HepG2 (cell line): ENCODE results near the gene MAP3K9. TPM values are rescaled to one million over a fixed set of nuclear protein-coding genes. Genes with fewer than 3 reads are reported as not detected.

ENCODE experiments used
- ATAC-seq: fragments of 200-7000 bp; cut with Tn5 transposase; 3 replicates; pipeline ENCODE4 v1.9.1; 2020; ENCODE audit warnings: mild to moderate bottlenecking, moderate library complexity
- BruUV-seq: library from RNA; stranded (reverse); fragments of 400-500 nt; replicated peaks from 2 replicates; lab custom pipeline; 2021; lab: Mats Ljungman, UMichigan
- CTCF ChIA-PET: fragments of 300-600 bp; formaldehyde crosslinking; extraction: SDS; loops from one replicate; lab custom pipeline; 2021; ENCODE audit warnings: low total read pairs, inconsistent platforms, low intra/inter-chr PET ratio; lab: Yijun Ruan, JAX
- POLR2A ChIA-PET: fragments of 350-600 bp; sonication (Branson Sonifier 250); formaldehyde crosslinking; loops from one replicate; lab custom pipeline; 2020; ENCODE audit warnings: antibody characterized with exemption, inconsistent platforms; lab: Yijun Ruan, JAX
- DNase-seq: peaks from one replicate; pipeline ENCODE4 v3.0.0-alpha.2; 2015; ENCODE audit warnings: low spot score
- FAIRE-seq: peaks from 3 replicates; lab custom pipeline; 2011; peaks lifted over from hg19 to GRCh38; lab: Jason Lieb, UNC
- H2AFZ ChIP-seq: one replicate; pipeline ENCODE4 v1.6.1; 2011; ENCODE audit warnings: low read length, inconsistent platforms
- H3K27ac ChIP-seq: fragments of 300-600 bp; 3 replicates; pipeline ENCODE4 v1.8.0; 2011; ENCODE audit warnings: mixed run types, mild to moderate bottlenecking, mixed read lengths, low read length, inconsistent platforms; ENCODE audit not compliant: insufficient read depth; ENCODE audit errors: extremely low read length
- H3K27me3 ChIP-seq, 2 experiments: fragments of 200-600 bp in 1 of 2; 2 replicates in 1 of 2; 3 replicates in 1 of 2; pipeline versions ENCODE4 v1.6.0 to v1.8.0; 2011; ENCODE audit warnings: low read length in 2 of 2, mild to moderate bottlenecking in 2 of 2, moderate library complexity in 2 of 2, inconsistent platforms in 1 of 2; ENCODE audit not compliant: insufficient read depth in 2 of 2, control insufficient read depth in 1 of 2
- H3K36me3 ChIP-seq, 2 experiments: fragments of 200-600 bp in 1 of 2; replicated peaks in 1 of 2; 2 replicates in 1 of 2; 3 replicates in 1 of 2; pipeline versions ENCODE4 v1.5.1 to v1.8.0; 2011; ENCODE audit warnings: low read length in 2 of 2, inconsistent platforms in 1 of 2; ENCODE audit not compliant: insufficient read depth in 2 of 2, control insufficient read depth in 1 of 2
- H3K4me1 ChIP-seq: 2 replicates; pipeline ENCODE4 v1.5.1; 2012; ENCODE audit warnings: low read length, inconsistent platforms; ENCODE audit not compliant: insufficient read depth
- H3K4me2 ChIP-seq: 2 replicates; pipeline ENCODE4 v1.6.0; 2011; ENCODE audit warnings: low read depth, low read length, inconsistent platforms
- H3K4me3 ChIP-seq, 3 experiments: fragments of 200-600 bp in 1 of 3; sonication (generic), shearing (Covaris generic) in 1 of 3; replicated peaks in 1 of 3; 2 replicates each; pipeline ENCODE4 v1.5.1; 2011 to 2016; ENCODE audit warnings: low read length in 3 of 3, inconsistent platforms in 2 of 3, low read depth in 2 of 3, mild to moderate bottlenecking in 2 of 3, control low read depth in 1 of 3, mixed read lengths in 1 of 3; ENCODE audit not compliant: insufficient read depth in 1 of 3
- H3K79me2 ChIP-seq: one replicate; pipeline ENCODE4 v1.6.1; 2011; ENCODE audit warnings: low read length, inconsistent platforms; ENCODE audit not compliant: insufficient read depth
- H3K9ac ChIP-seq: 2 replicates; pipeline ENCODE4 v1.6.0; 2011; ENCODE audit warnings: mild to moderate bottlenecking, low read depth, low read length, inconsistent platforms; ENCODE audit not compliant: insufficient read depth
- H3K9me3 ChIP-seq: 2 replicates; pipeline ENCODE4 v1.5.1; 2012; ENCODE audit warnings: mild to moderate bottlenecking, low read length
- H4K20me1 ChIP-seq: 2 replicates; pipeline ENCODE4 v1.6.0; 2011; ENCODE audit warnings: inconsistent platforms, mild to moderate bottlenecking, low read length, moderate library complexity; ENCODE audit not compliant: insufficient read depth
- ATM ChIP-seq: fragments of 450-650 bp; IDR thresholded peaks from 2 replicates; pipeline ENCODE4 v1.7.1; 2017; ENCODE audit warnings: mild to moderate bottlenecking, borderline replicate concordance
- CBX5 ChIP-seq: sonication (generic); formaldehyde crosslinking; IDR thresholded peaks from 2 replicates; pipeline ENCODE4 v1.4.0; 2020; ENCODE audit warnings: missing genetic modification reagents, borderline replicate concordance
- ELK4 ChIP-seq: sonication (generic); formaldehyde crosslinking; IDR thresholded peaks from 2 replicates; pipeline ENCODE4 v1.9.0; 2021; ENCODE audit warnings: missing genetic modification reagents, borderline replicate concordance
- ESRRA ChIP-seq: sonication (generic); formaldehyde crosslinking; IDR thresholded peaks from 2 replicates; pipeline ENCODE4 v1.5.1; 2020; ENCODE audit warnings: mild to moderate bottlenecking, low read depth, missing genetic modification reagents
- HCFC1 ChIP-seq: fragments of 150-350 bp; IDR thresholded peaks from 2 replicates; pipeline ENCODE4 v1.6.1; 2014; ENCODE audit warnings: low read depth, low read length
- ISX ChIP-seq: sonication (generic); formaldehyde crosslinking; conservative IDR thresholded peaks from 2 replicates; pipeline ENCODE4 v1.5.0; 2020; ENCODE audit warnings: missing genetic modification reagents
- PHF8 ChIP-seq: sonication (generic); formaldehyde crosslinking; IDR thresholded peaks from 2 replicates; pipeline ENCODE4 v1.5.0; 2020; ENCODE audit warnings: missing genetic modification reagents
- PITX1 ChIP-seq: sonication (generic); formaldehyde crosslinking; IDR thresholded peaks from 2 replicates; pipeline ENCODE4 v1.5.1; 2020; ENCODE audit warnings: mild to moderate bottlenecking, missing genetic modification reagents
- RORA ChIP-seq: sonication (generic); formaldehyde crosslinking; IDR thresholded peaks from 2 replicates; pipeline ENCODE4 v1.5.0; 2020; ENCODE audit warnings: mild to moderate bottlenecking, missing genetic modification reagents, moderate library complexity
- SNRNP70 ChIP-seq: fragments of 200-400 bp; formaldehyde crosslinking; IDR thresholded peaks from 2 replicates; pipeline ENCODE4 v1.6.1; 2017; ENCODE audit warnings: mild to moderate bottlenecking, low read depth, low read length, moderate library complexity
- THAP11 ChIP-seq: IDR thresholded peaks from 2 replicates; pipeline ENCODE4 v1.6.1; 2016; ENCODE audit warnings: missing biosample characterization, missing genetic modification reagents
- ZFP37 ChIP-seq: sonication (generic); formaldehyde crosslinking; IDR thresholded peaks from 2 replicates; pipeline ENCODE4 v1.4.0; 2020; ENCODE audit warnings: missing genetic modification reagents, borderline replicate concordance
- ZMYM4 ChIP-seq: sonication (generic); formaldehyde crosslinking; IDR thresholded peaks from 2 replicates; pipeline ENCODE4 v1.8.1; 2023; ENCODE audit warnings: mild to moderate bottlenecking, missing genetic modification reagents
- ZNF224 ChIP-seq: sonication (generic); formaldehyde crosslinking; IDR thresholded peaks from 2 replicates; pipeline ENCODE4 v1.5.0; 2020; ENCODE audit warnings: mild to moderate bottlenecking, missing genetic modification reagents
- ZNF547 ChIP-seq: sonication (generic); formaldehyde crosslinking; IDR thresholded peaks from 2 replicates; pipeline ENCODE4 v1.5.1; 2020; ENCODE audit warnings: mild to moderate bottlenecking, missing genetic modification reagents
- WGBS: methylation state at CpG from one replicate; pipeline ENCODE4 v1.1.6; 2017; ENCODE audit warnings: low lambda C conversion rate; 5-methylcytosine and 5-hydroxymethylcytosine counted together
- in situ Hi-C: cut with HindIII; loops from 2 replicates; pipeline ENCODE4 v1.10.0; 2017; ENCODE audit warnings: low pct_unique_long_range_greater_than_20kb; ENCODE audit not compliant: extremely low pct_ligation_motif_present
- intact Hi-C: fragments of 100-400 bp; cut with micrococcal nuclease; formaldehyde crosslinking; loops from one replicate; pipeline ENCODE4 v1.10.0; 2022; ENCODE audit not compliant: unreplicated experiment
- polyA plus RNA-seq, 8 experiments: library from polyadenylated mRNA; depleted of rRNA in 3 of 8; stranded (reverse) in 7 of 8; unstranded in 1 of 8; fragments of >200 nt; fragmentation: Illumina TruSeq in 4 of 8; extraction: Trizol in 4 of 8; gene quantifications; 2 replicates each; pipeline versions ENCODE4 v1.2.1 to v1.2.3, GENCODE V29; 2011 to 2016; ENCODE audit warnings: low read depth in 4 of 8, missing spikeins in 1 of 8, mixed read lengths in 1 of 8; ENCODE audit not compliant: insufficient read depth in 1 of 8
- total RNA-seq, 5 experiments: library from RNA; depleted of rRNA; stranded (reverse); fragments of >200 nt; fragmentation: Illumina TruSeq; extraction: Trizol; gene quantifications; 2 replicates each; pipeline ENCODE4 v1.2.3, GENCODE V29; 2016; ENCODE audit warnings: low read depth in 1 of 5
- TF ChIP-seq, protein P1 (sequence below): sonication (generic); formaldehyde crosslinking; IDR thresholded peaks from 2 replicates; pipeline ENCODE4 v1.4.0; 2020; ENCODE audit warnings: mild to moderate bottlenecking, missing genetic modification reagents
- TF ChIP-seq, protein P2 (sequence below): sonication (generic); formaldehyde crosslinking; IDR thresholded peaks from 2 replicates; pipeline ENCODE4 v1.5.1; 2020; ENCODE audit warnings: mild to moderate bottlenecking, missing genetic modification reagents, borderline replicate concordance
- TF ChIP-seq, protein P3 (sequence below): sonication (generic); formaldehyde crosslinking; IDR thresholded peaks from 2 replicates; pipeline ENCODE4 v1.8.0; 2022; ENCODE audit warnings: mild to moderate bottlenecking, missing genetic modification reagents, moderate library complexity

MAP3K9 gene
- total and polyA plus RNA-seq, 2 of the 13 experiments (the other 11 are each of a cell fraction or from before 2014, with no cell fraction given) = 4.3 to 4.5 TPM

DNA sequence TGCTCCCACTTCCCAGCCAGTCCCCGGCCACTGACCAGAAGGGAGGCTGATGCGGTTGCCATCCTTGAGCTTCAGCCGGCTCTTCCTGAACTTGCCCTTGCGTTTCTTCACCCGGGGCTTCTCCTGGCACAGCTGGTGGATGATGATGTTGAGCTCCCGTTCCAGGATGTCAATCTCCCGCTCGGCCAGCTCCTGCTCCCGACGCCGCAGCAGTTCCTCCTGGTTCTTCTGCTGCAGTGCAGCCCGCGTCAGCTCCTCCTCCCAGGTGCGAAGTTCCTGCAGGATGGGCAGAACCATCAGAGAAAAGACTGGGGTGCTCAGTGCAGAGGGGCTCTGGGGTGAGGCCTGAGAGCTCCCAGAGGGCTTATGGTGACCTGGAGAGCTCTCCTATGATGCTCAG is 67.0 kb downstream of the MAP3K9 start:
- intact Hi-C loops = no loop called here
- Histone ChIP-seq H3K27me3 (no peaks in the 10 kb centered on the region), H3K9ac (no peak overlapping the region), H4K20me1 (no peaks in the 10 kb centered on the region), H3K27ac (no peak overlapping the region), H3K79me2 (no peaks in the 10 kb centered on the region), H3K36me3 (peaks cover 10 to 29% of the 10 kb centered on the region in 2 experiments; a peak in 4 of 5 replicates), H2AFZ (no peak overlapping the region), H3K4me3 (no peak overlapping the region), H3K9me3 (no peaks in the 10 kb centered on the region)
- ChIA-PET CTCF (no interaction called here), POLR2A (no interaction called here)
- no peak for ATAC-seq
- DNase-seq = no peak
- in situ Hi-C loops = no loop called here
- FAIRE-seq = no peak
- 95% methylated on average over 14 of the region's 14 CpGs for WGBS
- no peak for TF ChIP-seq ELK4 (CRISPR knock-in tag)
- no peak for TF ChIP-seq ATM
- TF ChIP-seq CBX5 (CRISPR knock-in tag) = no peak
- no peak for TF ChIP-seq ZNF224
- TF ChIP-seq SNRNP70 = no peak
- no peak for TF ChIP-seq ISX (CRISPR knock-in tag)
- TF ChIP-seq HCFC1 = no peak
- TF ChIP-seq, all 625 proteins: peak for 0
- Histone ChIP-seq H3K4me2 (no peak overlapping the region), H3K4me1 (no peaks in the 10 kb centered on the region)
- no TSS peak for BruUV-seq

- 92% methylated on average over 6 of the region's 6 CpGs for WGBS
- no TSS peak for BruUV-seq
- no peak overlapping the region for H3K27ac ChIP-seq
- no peak for ATAC-seq
- CTCF ChIA-PET = no interaction called here
- POLR2A ChIA-PET = no interaction called here
- no peaks in the 10 kb centered on the region for H3K79me2 ChIP-seq
- H3K36me3 ChIP-seq = peaks cover 10 to 30% of the 10 kb centered on the region in 2 experiments; a peak in 4 of 5 replicates
- H3K9me3 ChIP-seq = no peaks in the 10 kb centered on the region
- no peaks in the 10 kb centered on the region for H4K20me1 ChIP-seq
- FAIRE-seq = no peak
- intact Hi-C loops = no loop called here
- H3K27me3 ChIP-seq = no peaks in the 10 kb centered on the region
- H3K4me2 ChIP-seq = no peak overlapping the region
- no peak overlapping the region for H2AFZ ChIP-seq
- DNase-seq = no peak
- no peak overlapping the region for H3K9ac ChIP-seq
- in situ Hi-C loops = no loop called here
- no peaks in the 10 kb centered on the region for H3K4me1 ChIP-seq
- no peak overlapping the region for H3K4me3 ChIP-seq
- TF ChIP-seq PITX1 = no peak
- TF ChIP-seq ZMYM4 (CRISPR knock-in tag) = no peak
- TF ChIP-seq, protein P1, sequence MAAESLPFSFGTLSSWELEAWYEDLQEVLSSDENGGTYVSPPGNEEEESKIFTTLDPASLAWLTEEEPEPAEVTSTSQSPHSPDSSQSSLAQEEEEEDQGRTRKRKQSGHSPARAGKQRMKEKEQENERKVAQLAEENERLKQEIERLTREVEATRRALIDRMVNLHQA (CRISPR knock-in tag) = no peak
- TF ChIP-seq RORA (CRISPR knock-in tag) = no peak
- no peak for TF ChIP-seq ZNF547 (CRISPR knock-in tag)
- TF ChIP-seq ZFP37 (CRISPR knock-in tag) = no peak
- TF ChIP-seq, protein P2, sequence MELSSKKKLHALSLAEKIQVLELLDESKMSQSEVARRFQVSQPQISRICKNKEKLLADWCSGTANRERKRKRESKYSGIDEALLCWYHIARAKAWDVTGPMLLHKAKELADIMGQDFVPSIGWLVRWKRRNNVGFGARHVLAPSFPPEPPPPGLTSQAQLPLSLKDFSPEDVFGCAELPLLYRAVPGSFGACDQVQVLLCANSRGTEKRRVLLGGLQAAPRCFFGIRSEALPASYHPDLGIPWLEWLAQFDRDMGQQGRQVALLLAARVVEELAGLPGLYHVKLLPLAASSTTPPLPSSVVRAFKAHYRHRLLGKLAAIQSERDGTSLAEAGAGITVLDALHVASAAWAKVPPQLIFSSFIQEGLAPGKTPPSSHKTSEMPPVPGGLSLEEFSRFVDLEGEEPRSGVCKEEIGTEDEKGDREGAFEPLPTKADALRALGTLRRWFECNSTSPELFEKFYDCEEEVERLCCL (CRISPR knock-in tag) = no peak
- TF ChIP-seq, protein P3, sequence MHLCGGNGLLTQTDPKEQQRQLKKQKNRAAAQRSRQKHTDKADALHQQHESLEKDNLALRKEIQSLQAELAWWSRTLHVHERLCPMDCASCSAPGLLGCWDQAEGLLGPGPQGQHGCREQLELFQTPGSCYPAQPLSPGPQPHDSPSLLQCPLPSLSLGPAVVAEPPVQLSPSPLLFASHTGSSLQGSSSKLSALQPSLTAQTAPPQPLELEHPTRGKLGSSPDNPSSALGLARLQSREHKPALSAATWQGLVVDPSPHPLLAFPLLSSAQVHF (CRISPR knock-in tag) = no peak
- no peak for TF ChIP-seq PHF8 (CRISPR knock-in tag)
- no peak for TF ChIP-seq ESRRA
- no peak for TF ChIP-seq THAP11 (CRISPR knock-in tag)
Observed at GRCh38 chr14:70741482-70741881, 67.8 kb downstream of the MAP3K9 start.
